HuH-7.5 (cell line): Measurements from ENCODE around the gene TMEM170A.
A peak's percentile ranks its signal among the peaks of the same experiment; 100 is the strongest.
"Not testable (repeated sequence)": the region's sequence is repeated elsewhere in the genome, so short reads cannot be mapped to it uniquely, and the experiment has no call there.

Source experiments
- DNase-seq: peaks from one replicate; pipeline ENCODE4 v3.0.0; 2011; ENCODE audit warnings: low spot score

The TMEM170A gene

DNA sequence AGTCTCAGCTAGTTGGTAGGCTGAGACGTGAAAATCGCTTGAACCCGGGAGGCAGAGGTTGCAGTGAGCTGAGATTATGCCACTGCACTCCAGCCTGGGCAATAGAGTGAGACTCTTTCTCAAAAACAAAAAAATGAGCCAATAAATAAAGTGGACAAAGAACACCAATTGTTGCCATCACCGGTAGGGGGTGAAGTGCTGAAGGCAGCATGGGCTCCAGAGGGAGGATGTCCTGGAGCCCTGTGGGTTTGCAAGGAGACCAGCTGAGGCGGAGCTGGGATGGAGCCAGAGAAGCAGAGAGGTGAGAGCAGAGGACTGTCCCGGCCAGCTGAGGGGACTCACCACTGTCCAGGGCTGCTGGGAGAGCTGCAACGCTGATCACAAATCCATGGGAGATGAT is 17.0 kb upstream of the TMEM170A start:
- DNase-seq: peak; percentile 53

DNA sequence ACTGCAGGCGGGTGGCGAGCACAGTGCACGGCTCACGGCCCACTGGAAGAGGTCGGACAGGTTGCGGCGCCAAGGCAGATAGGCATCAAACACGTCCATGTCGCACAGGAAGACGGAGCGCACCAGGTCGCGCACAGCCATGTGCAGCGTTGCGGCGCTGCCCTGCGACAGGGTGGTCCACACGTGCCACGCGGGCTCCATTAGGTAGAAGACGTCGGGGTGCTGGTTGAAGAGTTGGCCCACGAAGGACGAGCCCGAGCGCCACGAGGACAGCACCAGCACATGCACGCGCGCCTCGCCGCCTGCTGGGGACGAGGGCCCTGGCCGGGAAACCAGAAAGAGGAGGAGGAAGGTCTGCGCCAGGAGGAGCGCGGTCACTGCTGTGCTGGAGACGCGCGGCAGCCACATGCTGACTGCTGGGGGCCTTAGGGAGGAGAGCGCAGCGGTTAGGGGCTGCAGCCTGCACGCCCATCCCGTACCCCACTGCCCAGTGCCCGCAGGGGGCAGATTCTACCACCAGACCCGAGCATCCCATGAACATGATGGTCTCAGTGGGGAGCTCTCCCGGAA is 15.0 kb upstream of the TMEM170A start:
- no peak for DNase-seq

DNA sequence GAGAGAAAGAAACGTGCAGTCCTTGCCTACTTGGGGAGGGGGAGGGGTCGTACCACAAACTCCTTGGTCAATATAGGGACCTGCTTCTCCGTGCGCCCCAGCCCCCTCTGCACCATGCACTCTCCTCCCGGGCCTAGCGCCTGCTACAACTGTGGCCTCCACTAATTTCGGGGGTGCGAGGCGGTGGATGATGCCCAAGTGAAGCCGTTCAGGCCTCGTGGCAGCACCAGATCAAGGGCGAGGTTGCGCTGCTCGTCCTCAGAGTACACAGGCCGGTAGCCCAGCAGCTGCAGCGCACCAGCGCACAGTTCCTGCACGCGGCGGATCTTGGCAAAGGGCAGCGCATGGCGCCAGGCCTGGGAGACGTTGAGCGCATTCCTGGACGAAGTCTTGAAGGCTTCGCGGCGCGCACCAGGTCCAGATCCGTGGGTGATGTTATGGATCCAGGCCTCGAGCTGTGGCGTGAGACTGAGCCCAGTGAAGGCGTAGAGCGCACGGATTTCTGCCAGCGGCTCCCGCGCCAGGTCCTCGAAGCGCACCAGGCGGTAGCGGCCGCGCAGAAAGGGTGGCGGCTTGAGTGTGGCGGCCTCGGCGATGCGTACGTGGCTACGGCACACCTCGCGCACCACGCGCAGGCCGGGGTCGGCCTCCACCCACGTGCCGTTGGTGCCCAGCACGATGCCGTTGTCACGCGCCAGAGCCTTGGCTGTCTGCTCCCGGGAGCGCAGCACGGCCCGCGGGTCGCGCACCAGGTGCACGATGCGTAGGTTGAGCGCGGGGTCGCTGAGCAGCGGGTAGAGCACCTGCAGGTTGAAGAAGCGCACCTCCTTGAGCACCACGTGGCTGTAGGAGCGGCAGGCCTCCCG is 14.2 kb upstream of the TMEM170A start:
- DNase-seq: no peak

DNA sequence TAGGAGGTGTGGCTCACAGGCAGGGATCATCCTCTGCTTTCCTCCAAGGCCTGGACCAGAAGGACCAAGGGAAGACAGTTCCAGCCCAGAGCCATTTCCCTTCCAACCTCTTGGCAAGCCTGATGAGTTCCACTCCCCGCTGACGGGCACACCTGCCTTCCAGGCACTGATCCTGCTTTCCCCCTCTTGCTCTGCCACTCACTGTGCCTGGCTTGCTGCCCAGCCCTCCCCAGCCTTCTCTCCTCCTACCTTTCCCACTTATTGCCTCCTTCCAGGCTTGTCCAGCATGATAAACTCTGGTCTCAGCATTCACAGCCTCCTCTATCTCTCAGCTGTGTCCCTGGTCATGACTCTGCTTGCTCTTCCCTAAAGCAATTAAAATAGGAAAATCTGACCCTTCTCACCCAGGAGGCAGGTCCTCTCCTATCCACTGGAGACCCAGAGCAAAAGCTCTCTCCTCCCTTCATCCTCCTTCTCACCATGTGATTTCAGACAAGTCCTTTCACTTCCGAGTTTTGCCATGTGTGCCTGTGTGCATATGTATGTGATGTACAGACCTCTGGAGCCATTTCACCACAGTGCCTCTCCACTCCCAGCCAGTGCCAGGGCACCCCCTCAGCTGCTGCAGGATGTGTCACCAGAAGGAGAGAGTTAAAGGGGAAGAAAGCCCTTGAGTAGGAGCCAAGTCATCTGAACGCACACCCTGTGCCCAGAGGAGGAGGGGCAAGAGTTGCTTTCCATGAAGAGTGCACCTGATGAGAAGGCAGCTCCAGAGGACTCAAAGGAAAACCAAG is 13.4 kb upstream of the TMEM170A start:
- DNase-seq: no peak

DNA sequence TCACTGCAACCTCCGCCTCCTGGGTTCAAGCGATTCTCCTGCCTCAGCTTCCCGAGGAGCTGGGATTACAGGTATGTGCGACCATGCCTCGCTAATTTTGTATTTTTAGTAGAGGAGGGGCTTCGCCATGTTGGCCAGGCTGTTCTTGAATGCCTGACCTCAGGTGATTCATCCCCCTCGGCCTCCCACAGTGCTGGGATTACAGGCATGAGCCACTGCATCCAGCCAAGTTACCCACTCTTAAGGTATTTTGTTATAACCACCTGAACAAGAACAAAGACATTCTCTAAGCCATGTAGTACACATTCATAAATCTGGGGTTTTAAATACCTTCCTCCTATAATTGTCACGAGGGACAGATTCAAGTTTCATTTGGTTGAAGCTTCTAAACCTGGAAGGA is 12.3 kb upstream of the TMEM170A start:
- no peak for DNase-seq

DNA sequence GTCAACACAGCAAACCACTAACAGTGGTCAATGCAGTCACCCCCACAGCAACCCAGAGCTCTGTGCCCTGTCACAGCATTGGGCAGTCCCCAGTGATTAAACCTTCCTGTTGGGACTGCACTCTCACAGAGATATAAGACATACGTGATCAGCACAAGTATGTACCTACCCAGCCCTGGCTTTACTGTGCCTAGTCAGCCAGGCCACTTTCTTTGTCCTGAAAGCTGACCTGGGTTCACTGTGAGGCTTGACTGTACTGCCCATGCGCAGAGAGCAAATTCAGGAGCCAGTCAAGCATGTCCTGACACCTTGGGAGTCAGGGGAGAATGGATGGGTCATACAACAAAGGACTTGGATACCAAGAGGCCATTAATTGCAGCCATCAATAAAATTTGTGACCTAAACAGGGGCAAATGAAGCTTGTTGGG is 10.9 kb upstream of the TMEM170A start:
- DNase-seq: no peak

DNA sequence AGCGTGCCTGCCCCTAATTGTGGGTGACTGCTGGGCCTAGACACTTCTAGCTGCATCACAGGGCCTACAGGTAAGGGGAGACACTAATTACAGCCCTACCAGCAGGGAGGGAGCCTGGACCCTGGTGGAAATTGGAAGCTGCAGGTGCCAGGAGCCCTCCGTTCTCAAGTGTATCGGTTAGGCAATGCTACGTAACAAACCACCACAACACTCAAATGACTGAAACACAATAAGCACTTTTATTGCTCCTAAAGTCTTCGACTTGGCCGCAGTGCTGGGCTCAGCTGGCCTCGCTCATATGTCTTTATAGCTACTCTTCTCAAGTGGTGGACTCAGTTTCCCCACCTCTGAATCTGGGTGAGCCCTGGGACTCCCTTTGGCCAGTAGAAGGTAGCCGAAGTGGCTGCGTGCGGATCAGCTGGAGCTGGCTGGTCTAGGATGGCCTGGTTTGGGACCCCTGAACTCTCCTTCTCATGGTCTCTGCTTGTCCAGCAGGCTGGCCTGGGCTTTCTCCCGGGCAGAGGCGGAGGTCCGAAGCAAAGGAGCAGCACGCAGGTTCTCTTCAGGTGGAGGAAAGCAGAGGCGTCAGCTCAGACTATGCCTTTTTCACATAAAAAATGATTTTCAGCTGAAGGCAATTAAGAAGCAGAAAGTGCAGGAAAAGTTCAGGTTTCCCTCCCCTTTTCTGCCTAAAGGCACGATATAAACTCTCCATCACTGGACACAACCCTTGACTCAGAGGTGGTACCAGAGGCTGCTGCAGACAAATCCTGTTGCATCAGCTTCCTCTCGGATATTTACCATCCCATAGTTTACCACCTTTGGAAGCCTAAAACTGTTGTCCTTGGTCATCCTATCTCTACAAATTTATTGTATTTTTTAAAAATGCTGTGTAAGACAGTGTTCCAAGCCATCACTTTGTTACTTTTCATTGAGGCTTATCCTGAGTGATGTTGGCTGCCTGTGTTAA is 8.7 kb upstream of the TMEM170A start:
- DNase-seq: no peak

DNA sequence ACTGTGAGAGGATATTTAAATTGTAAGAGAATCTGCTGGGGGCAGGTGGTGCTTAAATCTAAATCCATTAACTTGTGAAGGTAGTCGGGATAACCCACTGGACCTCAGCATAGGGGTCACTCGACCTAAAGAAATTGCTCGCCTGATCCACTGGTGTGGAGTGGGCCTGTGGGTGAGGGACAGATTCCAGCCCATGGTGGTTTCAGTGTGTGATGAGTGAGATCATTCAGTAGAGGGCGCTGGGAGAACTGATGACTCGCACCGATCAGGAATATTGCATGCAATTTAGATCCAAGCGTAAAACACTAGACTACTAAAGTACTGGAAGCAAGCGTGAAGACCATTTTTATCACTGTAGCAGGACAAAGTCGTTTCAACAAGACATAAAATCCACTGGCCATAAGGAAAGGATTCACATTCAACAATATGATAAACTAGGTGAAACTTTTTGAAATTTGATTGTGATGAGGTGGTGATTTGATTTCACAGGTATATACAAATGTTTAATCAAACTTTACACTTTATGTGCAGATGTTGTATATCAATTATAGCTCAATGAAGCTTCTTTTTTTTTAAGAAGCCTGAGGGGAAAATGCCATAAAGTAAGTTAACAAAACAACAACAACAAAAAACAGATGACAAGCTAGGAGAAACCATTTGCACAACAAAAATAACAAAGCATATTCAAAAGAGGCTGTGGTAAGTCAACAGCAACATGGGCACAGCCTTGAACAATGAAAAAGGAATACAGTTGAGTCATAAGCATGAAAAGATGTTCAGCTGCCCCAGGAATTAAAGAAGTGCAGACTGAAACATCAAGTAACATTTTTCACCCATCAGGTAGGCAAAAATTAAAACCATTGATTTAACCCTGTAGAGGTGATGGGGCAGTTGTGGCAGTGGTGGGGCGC is 7.5 kb upstream of the TMEM170A start:
- DNase-seq: peak; percentile 84

DNA sequence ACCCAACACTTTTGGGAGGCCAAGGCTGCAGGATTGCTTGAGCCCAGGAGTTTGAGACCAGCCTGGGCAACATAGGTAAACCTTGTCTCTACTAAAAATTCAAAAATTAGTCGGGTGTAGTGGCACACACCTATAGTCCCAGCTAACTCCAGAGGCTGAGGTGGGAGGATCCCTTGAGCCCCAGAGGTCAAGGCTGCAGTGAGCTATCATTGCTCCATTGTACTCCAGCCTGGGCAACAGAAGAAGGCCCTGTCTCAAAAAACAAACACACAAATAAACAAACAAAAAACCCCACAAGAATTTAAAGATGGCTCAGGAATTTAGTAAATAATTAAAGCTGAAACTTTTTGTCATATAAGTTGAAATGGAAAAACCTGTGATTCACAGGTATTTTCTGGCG is 2.3 kb upstream of the TMEM170A start:
- DNase-seq: no peak

DNA sequence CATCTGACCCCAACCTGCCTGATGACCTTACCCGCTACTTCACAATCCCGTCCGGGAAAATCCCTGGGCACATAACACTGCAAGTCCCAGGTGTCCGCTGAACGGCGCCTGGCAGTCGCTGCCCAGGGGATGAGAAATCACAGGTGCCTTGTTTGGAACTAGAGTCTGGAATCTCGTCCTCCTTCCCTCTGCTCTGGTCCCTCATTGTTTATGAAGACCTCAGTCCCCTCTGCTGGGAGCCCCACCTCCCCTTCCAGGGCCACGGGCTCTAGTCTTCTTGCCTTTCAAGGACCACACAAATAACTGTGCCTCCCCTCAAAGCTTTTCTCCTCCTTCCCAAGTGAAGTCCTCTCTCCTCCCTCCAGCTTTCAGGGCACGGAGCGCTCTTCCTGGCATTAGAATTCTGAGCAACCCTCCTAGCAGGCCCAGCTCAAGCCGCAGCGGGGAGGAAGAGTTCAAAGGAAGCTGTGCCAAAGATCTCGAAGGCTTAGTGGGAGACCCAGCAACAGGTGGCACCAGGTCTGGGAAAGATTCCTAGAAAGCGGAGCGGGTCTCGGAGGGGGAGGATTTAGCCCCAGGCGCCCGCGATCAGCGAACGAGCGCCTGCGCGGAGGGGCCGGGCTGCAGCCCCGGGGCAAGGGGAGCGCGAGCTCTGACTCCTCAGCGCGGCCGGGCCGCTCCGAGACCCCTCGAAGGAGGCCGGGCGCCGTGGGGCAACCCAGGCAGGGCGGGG is 934 bp downstream of the TMEM170A start:
- peak; percentile 44 for DNase-seq

DNA sequence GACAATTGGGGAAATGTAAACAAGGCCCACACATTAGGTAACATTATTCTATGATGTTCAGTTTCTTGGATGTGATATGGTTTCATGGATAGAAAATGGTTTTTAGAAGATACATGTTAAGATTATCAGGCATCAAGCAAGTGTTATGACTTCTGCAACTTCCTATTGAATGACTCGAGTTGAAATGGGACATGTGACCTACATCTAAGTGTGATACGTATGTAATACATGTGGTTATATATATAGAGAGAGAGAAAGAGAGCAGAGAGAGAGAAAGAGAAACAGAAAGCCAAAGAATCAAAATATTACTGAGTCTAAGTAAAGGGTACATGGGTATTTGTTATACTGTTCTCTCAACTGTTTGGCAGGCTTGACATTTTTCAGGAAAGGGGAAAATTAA is 1.7 kb downstream of the TMEM170A start:
- no peak for DNase-seq

DNA sequence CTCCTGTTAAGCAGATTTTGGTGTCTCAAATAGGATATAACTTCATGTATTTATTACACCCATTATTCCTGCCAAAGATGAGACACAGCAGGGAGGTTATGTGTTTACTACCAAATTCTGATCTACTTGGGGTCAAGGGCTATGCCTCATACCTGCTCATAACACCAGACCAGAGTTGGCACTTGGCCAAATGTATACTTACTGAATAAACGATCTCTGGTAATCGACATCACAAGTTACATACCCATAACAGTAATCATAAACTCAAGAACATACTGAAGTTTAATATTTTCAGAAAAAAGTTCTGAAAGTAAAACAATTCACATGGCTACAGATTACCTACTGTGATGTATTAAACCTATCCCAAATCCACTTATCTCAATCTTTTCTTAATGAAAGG is 2.9 kb downstream of the TMEM170A start:
- DNase-seq: no peak

DNA sequence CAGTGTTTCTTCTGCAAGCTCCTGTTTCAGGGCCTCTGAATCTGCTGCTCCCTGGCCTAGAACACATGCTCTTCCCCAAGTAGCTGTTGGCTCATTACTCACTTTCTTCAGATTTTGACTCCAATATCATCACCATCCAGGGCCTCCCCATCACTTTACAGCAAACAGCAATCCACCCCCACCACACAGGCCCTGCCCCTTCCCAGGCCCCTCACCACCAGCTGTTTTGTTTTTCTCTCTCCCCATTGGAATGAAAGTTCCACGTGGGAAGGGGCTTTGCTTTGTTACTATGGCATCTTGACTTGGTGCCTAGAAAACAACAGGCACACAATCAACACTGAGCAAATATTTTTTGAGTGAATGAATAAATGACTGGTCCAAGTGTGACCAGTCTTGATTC is 4.0 kb downstream of the TMEM170A start:
- no peak for DNase-seq

DNA sequence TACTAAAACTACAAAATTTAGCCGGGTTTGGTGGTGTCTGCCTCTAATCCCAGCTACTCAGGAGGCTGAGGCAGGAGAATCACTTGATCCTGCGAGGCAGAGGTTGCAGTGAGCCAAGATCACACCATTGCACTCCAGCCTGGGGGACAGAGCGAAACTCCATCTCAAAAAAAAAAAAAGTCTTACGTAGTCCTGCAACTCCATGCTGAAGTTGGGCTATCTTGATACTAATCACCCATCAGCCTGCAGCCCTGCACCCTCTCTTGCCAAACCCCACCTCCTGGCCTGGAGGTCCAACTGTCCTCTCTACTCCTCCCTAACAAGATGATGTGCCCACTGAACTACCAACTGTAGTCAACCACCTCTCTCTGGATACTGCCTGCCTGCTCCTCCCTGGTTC is 4.8 kb downstream of the TMEM170A start:
- DNase-seq: no peak

DNA sequence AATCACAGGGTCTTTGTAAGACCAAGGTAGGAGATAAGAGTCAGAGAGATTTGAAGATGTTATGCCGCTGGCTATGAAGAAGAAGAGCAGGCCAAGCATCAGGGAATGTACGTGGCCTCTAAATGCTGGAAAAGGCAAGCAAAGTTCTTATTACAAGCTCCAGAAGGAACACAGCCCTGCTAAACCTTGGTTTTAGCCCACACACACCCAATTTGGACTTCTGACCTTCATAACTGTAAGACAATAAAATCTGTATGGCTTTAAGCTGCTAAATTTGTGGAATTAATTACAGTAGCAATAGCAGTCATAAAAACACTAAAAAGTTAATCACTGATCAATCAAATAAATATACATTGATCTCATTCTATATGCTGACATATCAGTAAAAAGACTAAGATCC is 6.0 kb downstream of the TMEM170A start:
- no peak for DNase-seq

DNA sequence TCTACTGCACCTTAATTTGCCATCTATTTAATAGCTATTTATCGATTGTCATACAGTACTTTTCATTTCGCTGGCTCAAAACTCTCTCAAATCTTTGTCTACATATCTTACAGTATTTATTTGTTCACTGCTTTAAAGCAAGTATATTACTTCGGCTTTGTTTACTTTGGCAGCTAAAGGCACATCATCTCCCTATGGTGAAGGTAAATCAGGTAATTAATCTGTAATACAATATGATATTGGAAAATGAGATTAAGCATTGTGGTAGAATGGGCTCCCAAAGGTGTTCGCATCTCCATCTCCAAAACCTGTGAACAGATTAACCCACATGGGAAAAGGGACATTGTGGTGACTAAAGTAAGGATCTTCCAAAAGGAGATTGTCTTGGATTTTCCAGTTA is 6.5 kb downstream of the TMEM170A start:
- no peak for DNase-seq

DNA sequence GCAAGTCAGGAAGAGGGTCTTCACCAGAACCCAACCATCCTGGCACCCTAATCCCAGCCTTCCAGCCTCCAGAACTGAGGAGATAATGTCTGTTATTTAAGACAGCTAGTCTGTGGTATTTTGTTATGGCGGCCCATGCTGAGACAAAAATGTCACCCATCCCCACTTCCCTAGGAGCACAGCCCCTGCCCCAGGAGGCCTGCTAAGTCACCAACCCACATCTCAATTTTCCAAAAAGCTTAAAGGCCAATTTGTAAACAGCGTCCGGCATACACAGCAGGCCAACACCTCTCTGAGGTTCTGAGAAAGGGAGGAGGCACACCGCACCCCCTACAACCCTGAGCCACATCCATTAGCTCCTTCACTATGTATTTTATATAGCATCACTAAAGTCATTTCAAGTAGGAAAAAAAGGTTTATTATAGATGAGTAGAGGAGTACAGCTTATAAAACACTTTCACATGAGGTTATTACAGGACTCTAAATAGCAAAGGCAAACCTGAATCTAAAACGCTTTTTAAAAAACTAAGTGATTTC is 6.9 kb downstream of the TMEM170A start:
- no peak for DNase-seq

DNA sequence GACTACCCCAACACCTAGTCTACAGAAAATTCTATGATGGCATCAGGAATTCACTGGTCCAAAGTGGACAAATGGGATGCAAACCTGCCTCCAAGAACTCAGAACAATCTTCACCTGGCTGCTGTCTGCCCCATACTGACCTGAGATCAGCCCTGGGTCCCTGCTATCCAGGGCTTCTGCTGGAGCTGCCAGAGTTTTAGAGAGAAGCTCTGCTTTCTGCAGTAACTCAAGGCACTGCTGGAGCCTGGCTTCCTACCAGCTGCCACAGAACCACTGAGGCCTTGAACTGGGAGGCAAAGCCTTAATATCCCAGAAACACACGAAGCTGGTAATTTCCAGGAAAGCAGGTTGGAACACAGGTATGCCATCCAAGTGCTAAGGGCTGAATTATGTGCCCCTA is 7.5 kb downstream of the TMEM170A start:
- DNase-seq: no peak

DNA sequence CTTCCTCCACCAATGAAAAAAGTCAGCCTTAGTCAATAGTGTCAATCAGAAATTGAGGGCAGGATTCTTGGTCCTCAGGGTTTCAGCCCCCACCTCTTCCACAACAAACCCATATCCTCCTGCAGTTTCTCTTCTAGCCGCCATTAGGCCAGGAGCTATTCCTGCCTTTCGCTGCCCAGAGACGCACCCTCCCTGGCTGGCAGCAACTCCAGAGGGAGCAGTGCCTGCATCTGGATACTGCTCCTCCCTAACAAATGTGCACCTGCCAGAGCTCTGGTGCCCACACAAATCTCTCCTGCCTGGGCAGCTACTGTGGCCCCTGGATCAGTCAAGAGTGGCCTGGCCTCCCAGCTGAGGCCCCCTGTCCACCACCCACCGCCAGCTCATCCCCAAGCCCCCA is 8.0 kb downstream of the TMEM170A start:
- DNase-seq: not testable (repeated sequence)

DNA sequence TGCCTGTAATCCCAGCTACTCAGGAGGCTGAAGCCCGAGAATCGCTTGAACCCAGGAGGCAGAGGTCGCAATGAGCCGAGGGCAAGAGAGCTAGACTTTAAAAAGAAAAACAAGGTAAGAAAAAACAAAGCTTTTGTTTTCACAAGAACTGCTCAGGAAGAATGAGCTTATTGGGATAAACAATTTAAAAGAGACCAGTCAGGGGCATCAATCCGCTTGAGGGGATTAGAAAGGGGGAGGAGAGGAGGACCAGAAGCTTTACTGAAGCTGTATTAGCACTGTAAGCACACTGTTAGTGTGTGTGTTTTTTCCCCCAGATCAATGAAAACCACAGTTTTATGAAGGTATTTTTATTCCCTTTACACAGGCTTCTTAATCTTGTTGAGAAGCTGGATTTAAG is 8.8 kb downstream of the TMEM170A start:
- DNase-seq: no peak
